HepG2 (cell line): Measurements from ENCODE around the gene C11orf91. TPM values are rescaled to one million over a fixed set of nuclear protein-coding genes. Genes with fewer than 3 reads are reported as not detected.
A peak's percentile ranks its signal among the peaks of the same experiment; 100 is the strongest.

ENCODE experiments used
- ATAC-seq: fragments of 200-7000 bp; cut with Tn5 transposase; 3 replicates; pipeline ENCODE4 v1.9.1; 2020; ENCODE audit warnings: mild to moderate bottlenecking, moderate library complexity
- BruUV-seq: library from RNA; stranded (reverse); fragments of 400-500 nt; replicated peaks from 2 replicates; lab custom pipeline; 2021; lab: Mats Ljungman, UMichigan
- CTCF ChIA-PET: fragments of 300-600 bp; formaldehyde crosslinking; extraction: SDS; loops from one replicate; lab custom pipeline; 2021; ENCODE audit warnings: low total read pairs, inconsistent platforms, low intra/inter-chr PET ratio; lab: Yijun Ruan, JAX
- POLR2A ChIA-PET: fragments of 350-600 bp; sonication (Branson Sonifier 250); formaldehyde crosslinking; loops from one replicate; lab custom pipeline; 2020; ENCODE audit warnings: antibody characterized with exemption, inconsistent platforms; lab: Yijun Ruan, JAX
- DNase-seq: peaks from one replicate; pipeline ENCODE4 v3.0.0-alpha.2; 2015; ENCODE audit warnings: low spot score
- FAIRE-seq: peaks from 3 replicates; lab custom pipeline; 2011; peaks lifted over from hg19 to GRCh38; lab: Jason Lieb, UNC
- H2AFZ ChIP-seq: one replicate; pipeline ENCODE4 v1.6.1; 2011; ENCODE audit warnings: low read length, inconsistent platforms
- H3K27ac ChIP-seq: fragments of 300-600 bp; 3 replicates; pipeline ENCODE4 v1.8.0; 2011; ENCODE audit warnings: mixed run types, mild to moderate bottlenecking, mixed read lengths, low read length, inconsistent platforms; ENCODE audit not compliant: insufficient read depth; ENCODE audit errors: extremely low read length
- H3K27me3 ChIP-seq, 2 experiments: fragments of 200-600 bp in 1 of 2; 2 replicates in 1 of 2; 3 replicates in 1 of 2; pipeline versions ENCODE4 v1.6.0 to v1.8.0; 2011; ENCODE audit warnings: low read length in 2 of 2, mild to moderate bottlenecking in 2 of 2, moderate library complexity in 2 of 2, inconsistent platforms in 1 of 2; ENCODE audit not compliant: insufficient read depth in 2 of 2, control insufficient read depth in 1 of 2
- H3K36me3 ChIP-seq, 2 experiments: fragments of 200-600 bp in 1 of 2; replicated peaks in 1 of 2; 2 replicates in 1 of 2; 3 replicates in 1 of 2; pipeline versions ENCODE4 v1.5.1 to v1.8.0; 2011; ENCODE audit warnings: low read length in 2 of 2, inconsistent platforms in 1 of 2; ENCODE audit not compliant: insufficient read depth in 2 of 2, control insufficient read depth in 1 of 2
- H3K4me1 ChIP-seq: 2 replicates; pipeline ENCODE4 v1.5.1; 2012; ENCODE audit warnings: low read length, inconsistent platforms; ENCODE audit not compliant: insufficient read depth
- H3K4me2 ChIP-seq: 2 replicates; pipeline ENCODE4 v1.6.0; 2011; ENCODE audit warnings: low read depth, low read length, inconsistent platforms
- H3K4me3 ChIP-seq, 3 experiments: fragments of 200-600 bp in 1 of 3; sonication (generic), shearing (Covaris generic) in 1 of 3; replicated peaks in 1 of 3; 2 replicates each; pipeline ENCODE4 v1.5.1; 2011 to 2016; ENCODE audit warnings: low read length in 3 of 3, inconsistent platforms in 2 of 3, low read depth in 2 of 3, mild to moderate bottlenecking in 2 of 3, control low read depth in 1 of 3, mixed read lengths in 1 of 3; ENCODE audit not compliant: insufficient read depth in 1 of 3
- H3K79me2 ChIP-seq: one replicate; pipeline ENCODE4 v1.6.1; 2011; ENCODE audit warnings: low read length, inconsistent platforms; ENCODE audit not compliant: insufficient read depth
- H3K9ac ChIP-seq: 2 replicates; pipeline ENCODE4 v1.6.0; 2011; ENCODE audit warnings: mild to moderate bottlenecking, low read depth, low read length, inconsistent platforms; ENCODE audit not compliant: insufficient read depth
- H3K9me3 ChIP-seq: 2 replicates; pipeline ENCODE4 v1.5.1; 2012; ENCODE audit warnings: mild to moderate bottlenecking, low read length
- H4K20me1 ChIP-seq: 2 replicates; pipeline ENCODE4 v1.6.0; 2011; ENCODE audit warnings: inconsistent platforms, mild to moderate bottlenecking, low read length, moderate library complexity; ENCODE audit not compliant: insufficient read depth
- CBX1 ChIP-seq: IDR thresholded peaks from one replicate; pipeline ENCODE4 v1.6.1; 2016; ENCODE audit warnings: antibody characterized with exemption, low read depth
- KLF16 ChIP-seq, 2 experiments: sonication (generic) in 1 of 2; formaldehyde crosslinking in 1 of 2; IDR thresholded peaks; 2 replicates each; pipeline versions ENCODE4 v1.6.1 to v1.8.0; 2016 to 2023; ENCODE audit warnings: missing genetic modification reagents in 2 of 2, missing compliant biosample characterization in 1 of 2
- PHF21A ChIP-seq: sonication (generic); formaldehyde crosslinking; IDR thresholded peaks from 2 replicates; pipeline ENCODE4 v1.5.0; 2020; ENCODE audit warnings: mild to moderate bottlenecking, missing genetic modification reagents
- POLR2AphosphoS5 ChIP-seq: IDR thresholded peaks from 2 replicates; pipeline ENCODE4 v1.6.1; 2012; ENCODE audit warnings: low read depth, low read length
- SP1 ChIP-seq, 2 experiments: fragments of 450-650 bp in 1 of 2; sonication (generic) in 1 of 2; formaldehyde crosslinking in 1 of 2; IDR thresholded peaks; 2 replicates each; pipeline versions ENCODE4 v1.4.0 to v1.6.1; 2016 to 2020; ENCODE audit warnings: missing genetic modification reagents in 1 of 2
- ZBTB33 ChIP-seq: sonication (generic); formaldehyde crosslinking; IDR thresholded peaks from 2 replicates; pipeline ENCODE4 v1.4.0; 2020; ENCODE audit warnings: missing genetic modification reagents
- ZBTB43 ChIP-seq: sonication (generic); formaldehyde crosslinking; conservative IDR thresholded peaks from 2 replicates; pipeline ENCODE4 v1.4.0; 2020; ENCODE audit warnings: missing genetic modification reagents
- ZNF432 ChIP-seq: sonication (generic); formaldehyde crosslinking; IDR thresholded peaks from 2 replicates; pipeline ENCODE4 v1.5.0; 2020; ENCODE audit warnings: missing genetic modification reagents, mild to moderate bottlenecking, borderline replicate concordance
- ZSCAN30 ChIP-seq: sonication (generic); formaldehyde crosslinking; IDR thresholded peaks from 2 replicates; pipeline ENCODE4 v1.5.0; 2020; ENCODE audit warnings: mild to moderate bottlenecking, missing genetic modification reagents
- WGBS: methylation state at CpG from one replicate; pipeline ENCODE4 v1.1.6; 2017; ENCODE audit warnings: low lambda C conversion rate; 5-methylcytosine and 5-hydroxymethylcytosine counted together
- in situ Hi-C: cut with HindIII; loops from 2 replicates; pipeline ENCODE4 v1.10.0; 2017; ENCODE audit warnings: low pct_unique_long_range_greater_than_20kb; ENCODE audit not compliant: extremely low pct_ligation_motif_present
- intact Hi-C: fragments of 100-400 bp; cut with micrococcal nuclease; formaldehyde crosslinking; loops from one replicate; pipeline ENCODE4 v1.10.0; 2022; ENCODE audit not compliant: unreplicated experiment
- polyA plus RNA-seq, 8 experiments: library from polyadenylated mRNA; depleted of rRNA in 3 of 8; stranded (reverse) in 7 of 8; unstranded in 1 of 8; fragments of >200 nt; fragmentation: Illumina TruSeq in 4 of 8; extraction: Trizol in 4 of 8; gene quantifications; 2 replicates each; pipeline versions ENCODE4 v1.2.1 to v1.2.3, GENCODE V29; 2011 to 2016; ENCODE audit warnings: low read depth in 4 of 8, missing spikeins in 1 of 8, mixed read lengths in 1 of 8; ENCODE audit not compliant: insufficient read depth in 1 of 8
- total RNA-seq, 5 experiments: library from RNA; depleted of rRNA; stranded (reverse); fragments of >200 nt; fragmentation: Illumina TruSeq; extraction: Trizol; gene quantifications; 2 replicates each; pipeline ENCODE4 v1.2.3, GENCODE V29; 2016; ENCODE audit warnings: low read depth in 1 of 5
- TF ChIP-seq, protein P1 (sequence below): sonication (generic); formaldehyde crosslinking; IDR thresholded peaks from 2 replicates; pipeline ENCODE4 v1.4.0; 2020; ENCODE audit warnings: mild to moderate bottlenecking, low read depth, missing genetic modification reagents

C11orf91 gene
- total and polyA plus RNA-seq, 2 of the 13 experiments (the other 11 are each of a cell fraction or from before 2014, with no cell fraction given): 0.35 TPM; not detected in 1

- H3K4me2 ChIP-seq: peak overlapping the region; percentile 99; the same call in 1 of the 2 replicates
- TF ChIP-seq ZSCAN30 (CRISPR knock-in tag): no peak
- peak; percentile 65; the same call in 1 of the 2 replicates for TF ChIP-seq ZBTB33
- no peak overlapping the region for H3K4me3 ChIP-seq
- H3K9me3 ChIP-seq: no peaks in the 10 kb centered on the region
- no peaks in the 10 kb centered on the region; a peak in 1 of 5 replicates for H3K27me3 ChIP-seq
- ATAC-seq: no peak
- H3K79me2 ChIP-seq: peaks cover 56% of the 10 kb centered on the region
- H3K27ac ChIP-seq: no peak overlapping the region
- POLR2A ChIA-PET: interaction anchor here (1.1 to 1.4 kb wide), 2 partner anchors 10 to 34 kb away, joined by 3 to 4 read pairs; no protein-coding TSS in a partner anchor
- H3K9ac ChIP-seq: no peak overlapping the region
- DNase-seq: no peak
- peaks cover 50% of the 10 kb centered on the region for H3K4me1 ChIP-seq
- no peak for FAIRE-seq
- in situ Hi-C loops: no loop called here
- 95% methylated on average over 7 of the region's 7 CpGs for WGBS
- CTCF ChIA-PET: no interaction called here
- BruUV-seq: no TSS peak
- 0 out of 2 replicates have a peak, but pooled peaks cover 8% of the 10 kb centered on the region for H4K20me1 ChIP-seq
- no peak overlapping the region for H2AFZ ChIP-seq
- no peaks in the 10 kb centered on the region; a peak in 2 of 5 replicates for H3K36me3 ChIP-seq
- intact Hi-C loops: no loop called here
Observed at GRCh38 chr11:33733980-33734379, 33.4 kb upstream of the C11orf91 start.

GRCh38 chr11:33731723-33732531 is 31.3 kb upstream of the C11orf91 start:
- ChIA-PET CTCF (no interaction called here), POLR2A (no interaction called here)
- Histone ChIP-seq H2AFZ (no peak overlapping the region), H3K36me3 (no peaks in the 10 kb centered on the region; a peak in 2 of 5 replicates), H3K9me3 (no peaks in the 10 kb centered on the region), H3K79me2 (peaks cover 58% of the 10 kb centered on the region), H3K4me1 (peaks cover 37% of the 10 kb centered on the region), H3K27ac (no peak overlapping the region), H3K9ac (no peak overlapping the region), H3K4me2 (no peak overlapping the region), H4K20me1 (0 out of 2 replicates have a peak, but pooled peaks cover 8% of the 10 kb centered on the region), H3K4me3 (no peak overlapping the region), H3K27me3 (no peaks in the 10 kb centered on the region; a peak in 1 of 5 replicates)
- intact Hi-C loops (no loop called here), in situ Hi-C loops (no loop called here)
- WGBS: 97% methylated on average over 9 of the region's 9 CpGs
- DNase-seq (no peak), ATAC-seq (no peak), FAIRE-seq (no peak)
- BruUV-seq: no TSS peak
- TF ChIP-seq, protein P1, sequence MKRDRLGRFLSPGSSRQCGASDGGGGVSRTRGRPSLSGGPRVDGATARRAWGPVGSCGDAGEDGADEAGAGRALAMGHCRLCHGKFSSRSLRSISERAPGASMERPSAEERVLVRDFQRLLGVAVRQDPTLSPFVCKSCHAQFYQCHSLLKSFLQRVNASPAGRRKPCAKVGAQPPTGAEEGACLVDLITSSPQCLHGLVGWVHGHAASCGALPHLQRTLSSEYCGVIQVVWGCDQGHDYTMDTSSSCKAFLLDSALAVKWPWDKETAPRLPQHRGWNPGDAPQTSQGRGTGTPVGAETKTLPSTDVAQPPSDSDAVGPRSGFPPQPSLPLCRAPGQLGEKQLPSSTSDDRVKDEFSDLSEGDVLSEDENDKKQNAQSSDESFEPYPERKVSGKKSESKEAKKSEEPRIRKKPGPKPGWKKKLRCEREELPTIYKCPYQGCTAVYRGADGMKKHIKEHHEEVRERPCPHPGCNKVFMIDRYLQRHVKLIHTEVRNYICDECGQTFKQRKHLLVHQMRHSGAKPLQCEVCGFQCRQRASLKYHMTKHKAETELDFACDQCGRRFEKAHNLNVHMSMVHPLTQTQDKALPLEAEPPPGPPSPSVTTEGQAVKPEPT (CRISPR knock-in tag): no peak
- TF ChIP-seq SP1 (IDR thresholded peaks at IDR 0.05) (no peak), SP1 (CRISPR knock-in tag; IDR thresholded peaks at IDR 0.05) (no peak), POLR2AphosphoS5 (no peak), PHF21A (CRISPR knock-in tag) (no peak), CBX1 (no peak), ZNF432 (CRISPR knock-in tag) (no peak), ZBTB43 (CRISPR knock-in tag) (no peak), KLF16 (CRISPR knock-in tag; IDR thresholded peaks at IDR 0.05) (no peak)
